ENCODE measurements around the gene ASCL1. TPM values are rescaled to one million over a fixed set of nuclear protein-coding genes. Genes with fewer than 3 reads are reported as not detected.

The ASCL1 gene
- total RNA-seq, 2 experiments from 2014 or later, result not detected

DNA sequence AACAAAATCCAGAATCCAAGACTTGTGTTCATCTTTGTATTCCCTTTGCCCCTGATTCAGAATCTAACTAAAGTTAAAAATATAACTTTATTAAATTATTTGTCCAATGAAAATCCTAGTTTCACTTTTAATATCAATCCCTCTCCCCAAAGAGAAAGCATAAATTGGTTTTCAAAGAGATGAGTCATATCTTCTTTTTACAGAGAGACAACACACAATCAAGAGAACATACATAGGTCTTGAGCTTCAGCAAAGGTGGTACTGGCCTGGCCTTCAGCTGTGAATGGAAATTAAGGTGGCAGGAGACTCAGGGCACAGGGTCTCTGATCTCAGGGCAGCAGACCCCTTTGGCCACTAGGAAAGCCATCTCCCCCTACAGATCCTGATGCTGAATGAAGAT lies 4.3 kb upstream of the ASCL1 start:
- peaks cover 0 to 13% of the 10 kb centered on the region in 2 experiments for H3K9me3 ChIP-seq (ENCODE audit: control insufficient read depth in 1 of 2, insufficient read depth in 1 of 2, low read length in 2 of 2)
- no peak overlapping the region for H3K4me3 ChIP-seq (ENCODE audit: low read length)
- TF ChIP-seq, protein P1, sequence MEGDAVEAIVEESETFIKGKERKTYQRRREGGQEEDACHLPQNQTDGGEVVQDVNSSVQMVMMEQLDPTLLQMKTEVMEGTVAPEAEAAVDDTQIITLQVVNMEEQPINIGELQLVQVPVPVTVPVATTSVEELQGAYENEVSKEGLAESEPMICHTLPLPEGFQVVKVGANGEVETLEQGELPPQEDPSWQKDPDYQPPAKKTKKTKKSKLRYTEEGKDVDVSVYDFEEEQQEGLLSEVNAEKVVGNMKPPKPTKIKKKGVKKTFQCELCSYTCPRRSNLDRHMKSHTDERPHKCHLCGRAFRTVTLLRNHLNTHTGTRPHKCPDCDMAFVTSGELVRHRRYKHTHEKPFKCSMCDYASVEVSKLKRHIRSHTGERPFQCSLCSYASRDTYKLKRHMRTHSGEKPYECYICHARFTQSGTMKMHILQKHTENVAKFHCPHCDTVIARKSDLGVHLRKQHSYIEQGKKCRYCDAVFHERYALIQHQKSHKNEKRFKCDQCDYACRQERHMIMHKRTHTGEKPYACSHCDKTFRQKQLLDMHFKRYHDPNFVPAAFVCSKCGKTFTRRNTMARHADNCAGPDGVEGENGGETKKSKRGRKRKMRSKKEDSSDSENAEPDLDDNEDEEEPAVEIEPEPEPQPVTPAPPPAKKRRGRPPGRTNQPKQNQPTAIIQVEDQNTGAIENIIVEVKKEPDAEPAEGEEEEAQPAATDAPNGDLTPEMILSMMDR (IDR thresholded peaks at IDR 0.05), result no peak
- Mint-ChIP-seq H3K4me3 (no peak overlapping the region), H3K27me3 (peaks cover 97% of the 10 kb centered on the region), H3K4me1 (ENCODE audit: low read depth) (no peaks in the 10 kb centered on the region), H3K27ac (no peak overlapping the region), H3K36me3 (ENCODE audit: low read depth) (no peaks in the 10 kb centered on the region), H3K9me3 (no peaks in the 10 kb centered on the region)
- DNase-seq (no peak), ATAC-seq (ENCODE audit: poor library complexity) (no peak)
- H3K4me1 ChIP-seq (ENCODE audit: insufficient read depth, low read length), result peaks cover 12% of the 10 kb centered on the region
- POLR2A ChIA-PET, result no interaction called here
- CTCF ChIA-PET, result no interaction called here
- no peaks in the 10 kb centered on the region for H3K36me3 ChIP-seq (ENCODE audit: insufficient read depth, low read length)
- H3K27ac ChIP-seq (ENCODE audit: low read depth in 1 of 2, low read length in 2 of 2), result no peak overlapping the region
- peaks cover 34 to 85% of the 10 kb centered on the region in 2 experiments for H3K27me3 ChIP-seq (ENCODE audit: control insufficient read depth in 1 of 2, insufficient read depth in 2 of 2, low read length in 2 of 2)
- intact Hi-C loops (cut with DNase I, micrococcal nuclease), result no loop called here

DNA sequence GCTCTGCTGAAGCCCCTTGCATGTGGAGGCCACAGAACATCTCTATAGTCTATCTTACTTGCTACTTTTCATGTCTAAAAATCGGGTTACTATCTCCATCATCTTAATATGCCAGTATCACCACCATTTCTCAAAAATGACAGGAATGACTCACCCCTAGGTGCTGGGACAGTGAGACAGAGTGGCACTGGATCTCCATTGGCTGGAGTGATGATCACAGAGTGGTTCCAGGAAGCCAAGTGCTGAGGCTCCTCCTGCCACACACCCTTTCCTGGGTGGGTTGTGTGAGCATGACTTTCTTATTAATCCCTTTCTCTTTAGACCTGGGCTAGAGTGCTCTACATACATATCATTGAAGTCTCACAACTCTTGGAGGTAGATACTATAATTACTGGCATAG lies 3.3 kb upstream of the ASCL1 start:
- intact Hi-C loops (cut with DNase I, micrococcal nuclease), result no loop called here
- Mint-ChIP-seq H3K4me1 (ENCODE audit: low read depth) (no peaks in the 10 kb centered on the region), H3K27ac (no peak overlapping the region), H3K9me3 (no peaks in the 10 kb centered on the region), H3K36me3 (ENCODE audit: low read depth) (no peaks in the 10 kb centered on the region), H3K4me3 (no peak overlapping the region), H3K27me3 (peaks cover 92% of the 10 kb centered on the region)
- CTCF ChIA-PET, result no interaction called here
- Histone ChIP-seq H3K4me3 (ENCODE audit: low read length) (no peak overlapping the region), H3K36me3 (ENCODE audit: insufficient read depth, low read length) (no peaks in the 10 kb centered on the region), H3K9me3 (ENCODE audit: control insufficient read depth in 1 of 2, insufficient read depth in 1 of 2, low read length in 2 of 2) (peaks cover 0 to 19% of the 10 kb centered on the region in 2 experiments), H3K27ac (ENCODE audit: low read depth in 1 of 2, low read length in 2 of 2) (no peak overlapping the region), H3K4me1 (ENCODE audit: insufficient read depth, low read length) (peaks cover 12% of the 10 kb centered on the region), H3K27me3 (ENCODE audit: control insufficient read depth in 1 of 2, insufficient read depth in 2 of 2, low read length in 2 of 2) (peaks cover 38 to 84% of the 10 kb centered on the region in 2 experiments)
- TF ChIP-seq, protein P1 (IDR thresholded peaks at IDR 0.05), result no peak
- no peak for DNase-seq
- POLR2A ChIA-PET, result no interaction called here
- ATAC-seq (ENCODE audit: poor library complexity), result no peak

DNA sequence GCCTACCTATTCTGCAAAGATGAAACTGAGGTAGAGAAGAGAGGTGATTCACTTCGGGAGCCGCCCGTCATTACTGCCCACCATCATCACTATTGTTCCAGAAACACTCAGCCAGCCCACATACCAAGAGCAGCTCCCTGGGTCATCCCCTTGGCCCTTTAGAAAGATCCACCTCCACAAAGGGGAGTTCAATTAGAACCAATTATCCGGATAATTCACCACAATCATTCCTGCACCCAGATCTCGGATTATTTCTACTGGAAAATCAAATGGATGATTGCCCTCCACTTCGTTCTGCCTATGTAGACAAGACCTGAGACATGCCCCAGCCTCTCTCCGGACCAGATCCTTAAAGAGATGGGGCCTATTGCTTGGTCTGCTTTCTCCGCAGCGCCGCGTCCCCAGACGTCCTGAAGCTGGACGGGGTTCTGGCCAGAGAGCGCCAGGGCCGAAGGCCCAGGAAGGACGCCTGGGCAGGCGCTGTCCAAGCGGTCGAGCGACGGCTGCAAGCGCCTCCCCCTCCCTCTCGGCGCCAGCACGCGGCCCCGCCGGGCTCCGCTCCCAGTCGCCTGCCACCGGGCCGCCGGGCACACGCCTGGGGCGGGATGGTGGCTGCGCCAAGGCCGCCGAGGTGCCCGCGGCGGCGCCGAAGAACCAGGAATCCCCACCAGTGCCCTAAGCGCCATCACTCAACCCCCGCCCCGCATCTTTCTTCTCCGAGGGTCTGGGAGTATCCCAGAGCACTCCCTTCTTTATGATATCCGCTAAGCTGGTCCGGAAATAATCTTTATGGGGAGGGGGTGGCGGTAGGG lies 1.3 kb upstream of the ASCL1 start:
- DNase-seq (no peak), ATAC-seq (ENCODE audit: poor library complexity) (no peak)
- TF ChIP-seq, protein P1 (IDR thresholded peaks at IDR 0.05), result no peak
- peaks cover 44 to 85% of the 10 kb centered on the region in 2 experiments for H3K27me3 ChIP-seq (ENCODE audit: control insufficient read depth in 1 of 2, insufficient read depth in 2 of 2, low read length in 2 of 2)
- Mint-ChIP-seq H3K27ac (no peak overlapping the region), H3K27me3 (peaks cover 92% of the 10 kb centered on the region), H3K4me1 (ENCODE audit: low read depth) (no peaks in the 10 kb centered on the region), H3K36me3 (ENCODE audit: low read depth) (no peaks in the 10 kb centered on the region), H3K9me3 (no peaks in the 10 kb centered on the region), H3K4me3 (no peak overlapping the region)
- peaks cover 12% of the 10 kb centered on the region for H3K4me1 ChIP-seq (ENCODE audit: insufficient read depth, low read length)
- peaks cover 0 to 19% of the 10 kb centered on the region in 2 experiments for H3K9me3 ChIP-seq (ENCODE audit: control insufficient read depth in 1 of 2, insufficient read depth in 1 of 2, low read length in 2 of 2)
- intact Hi-C loops (cut with DNase I, micrococcal nuclease), result no loop called here
- POLR2A ChIA-PET, result no interaction called here
- no peak overlapping the region for H3K4me3 ChIP-seq (ENCODE audit: low read length)
- no peak overlapping the region for H3K27ac ChIP-seq (ENCODE audit: low read depth in 1 of 2, low read length in 2 of 2)
- H3K36me3 ChIP-seq (ENCODE audit: insufficient read depth, low read length), result no peaks in the 10 kb centered on the region
- CTCF ChIA-PET, result no interaction called here
